HEK293 (cell line): ENCODE results near the gene KLK13.

Experiments
- GLIS1 ChIP-seq: fragments of 450-650 bp; formaldehyde crosslinking; IDR thresholded peaks from 2 replicates; pipeline ENCODE4 v1.5.1; 2016; ENCODE audit warnings: missing biosample characterization, missing genetic modification characterization
- KLF9 ChIP-seq: fragments of 450-650 bp; formaldehyde crosslinking; IDR thresholded peaks from 2 replicates; pipeline ENCODE4 v1.5.1; 2016; ENCODE audit warnings: missing biosample characterization, missing genetic modification characterization, low read depth
- MYNN ChIP-seq: fragments of 450-650 bp; formaldehyde crosslinking; IDR thresholded peaks from 2 replicates; pipeline ENCODE4 v1.5.1; 2016; ENCODE audit warnings: missing biosample characterization, missing genetic modification characterization, borderline replicate concordance
- OSR2 ChIP-seq: fragments of 450-650 bp; formaldehyde crosslinking; IDR thresholded peaks from 2 replicates; pipeline ENCODE4 v1.5.1; 2016; ENCODE audit warnings: missing biosample characterization, missing genetic modification characterization
- ZBTB20 ChIP-seq: fragments of 450-650 bp; formaldehyde crosslinking; IDR thresholded peaks from 2 replicates; pipeline ENCODE4 v1.5.1; 2016; ENCODE audit warnings: missing biosample characterization, missing genetic modification characterization
- ZEB2 ChIP-seq: fragments of 450-650 bp; formaldehyde crosslinking; IDR thresholded peaks from 2 replicates; pipeline ENCODE4 v1.5.1; 2016; ENCODE audit warnings: missing biosample characterization, missing genetic modification characterization
- ZNF19 ChIP-seq: fragments of 450-650 bp; formaldehyde crosslinking; IDR thresholded peaks from 2 replicates; pipeline ENCODE4; 2016; ENCODE audit warnings: missing biosample characterization, missing genetic modification characterization, low read depth
- ZNF2 ChIP-seq: fragments of 450-650 bp; formaldehyde crosslinking; IDR thresholded peaks from 2 replicates; pipeline ENCODE4 v1.5.1; 2016; ENCODE audit warnings: missing biosample characterization, missing genetic modification characterization
- ZNF214 ChIP-seq: fragments of 450-650 bp; formaldehyde crosslinking; IDR thresholded peaks from 2 replicates; pipeline ENCODE4 v1.5.1; 2017; ENCODE audit warnings: missing biosample characterization, mild to moderate bottlenecking, missing genetic modification characterization, borderline replicate concordance
- ZNF394 ChIP-seq: fragments of 450-650 bp; formaldehyde crosslinking; IDR thresholded peaks from 2 replicates; pipeline ENCODE4 v1.5.1; 2016; ENCODE audit warnings: missing biosample characterization, missing genetic modification characterization, mild to moderate bottlenecking, moderate library complexity, borderline replicate concordance
- ZNF48 ChIP-seq: fragments of 450-650 bp; formaldehyde crosslinking; IDR thresholded peaks from 2 replicates; pipeline ENCODE4 v1.5.1; 2016; ENCODE audit warnings: missing biosample characterization, missing genetic modification characterization
- ZNF623 ChIP-seq: fragments of 450-650 bp; formaldehyde crosslinking; IDR thresholded peaks from 2 replicates; pipeline ENCODE4 v1.5.1; 2016; ENCODE audit warnings: missing biosample characterization, missing genetic modification characterization
- ZNF629 ChIP-seq: fragments of 450-650 bp; formaldehyde crosslinking; IDR thresholded peaks from 2 replicates; pipeline ENCODE4 v1.5.1; 2017; ENCODE audit warnings: missing biosample characterization, missing genetic modification characterization
- ZNF747 ChIP-seq: fragments of 450-650 bp; formaldehyde crosslinking; IDR thresholded peaks from 2 replicates; pipeline ENCODE4 v1.5.1; 2016; ENCODE audit warnings: missing biosample characterization, missing genetic modification characterization
- ZNF777 ChIP-seq: fragments of 450-650 bp; formaldehyde crosslinking; IDR thresholded peaks from 2 replicates; pipeline ENCODE4 v1.5.1; 2017; ENCODE audit warnings: missing biosample characterization, missing genetic modification characterization, borderline replicate concordance
- ZNF785 ChIP-seq: fragments of 450-650 bp; formaldehyde crosslinking; IDR thresholded peaks from 2 replicates; pipeline ENCODE4 v1.5.1; 2016; ENCODE audit warnings: missing biosample characterization, missing genetic modification characterization
- TF ChIP-seq, protein P1 (sequence below): fragments of 450-650 bp; formaldehyde crosslinking; IDR thresholded peaks from 2 replicates; pipeline ENCODE4 v1.5.1; 2016; ENCODE audit warnings: missing biosample characterization, missing genetic modification characterization
- TF ChIP-seq, protein P2 (sequence below): fragments of 450-650 bp; formaldehyde crosslinking; IDR thresholded peaks from 2 replicates; pipeline ENCODE4 v1.5.1; 2016; ENCODE audit warnings: missing biosample characterization, missing genetic modification characterization
- TF ChIP-seq, protein P3 (sequence below): fragments of 450-650 bp; formaldehyde crosslinking; IDR thresholded peaks from 2 replicates; pipeline ENCODE4 v1.5.1; 2016; ENCODE audit warnings: missing biosample characterization, missing genetic modification characterization
- TF ChIP-seq, protein P4 (sequence below): fragments of 450-650 bp; formaldehyde crosslinking; optimal IDR thresholded peaks from 2 replicates; pipeline ENCODE3; 2016; ENCODE audit warnings: missing biosample characterization, mild to moderate bottlenecking, missing genetic modification characterization
- TF ChIP-seq, protein P5 (sequence below): fragments of 450-650 bp; formaldehyde crosslinking; IDR thresholded peaks from 2 replicates; pipeline ENCODE4 v1.5.1; 2016; ENCODE audit warnings: missing biosample characterization, missing genetic modification characterization
- TF ChIP-seq, protein P6 (sequence below): fragments of 450-650 bp; formaldehyde crosslinking; IDR thresholded peaks from 2 replicates; pipeline ENCODE4 v1.5.0; 2017; ENCODE audit warnings: missing biosample characterization, missing genetic modification characterization, borderline replicate concordance
- TF ChIP-seq, protein P7 (sequence below): sonication (generic); formaldehyde crosslinking; IDR thresholded peaks from 2 replicates; pipeline ENCODE4 v1.8.1; 2022; ENCODE audit warnings: mild to moderate bottlenecking, moderate library complexity, missing genetic modification reagents

Gene KLK13

DNA sequence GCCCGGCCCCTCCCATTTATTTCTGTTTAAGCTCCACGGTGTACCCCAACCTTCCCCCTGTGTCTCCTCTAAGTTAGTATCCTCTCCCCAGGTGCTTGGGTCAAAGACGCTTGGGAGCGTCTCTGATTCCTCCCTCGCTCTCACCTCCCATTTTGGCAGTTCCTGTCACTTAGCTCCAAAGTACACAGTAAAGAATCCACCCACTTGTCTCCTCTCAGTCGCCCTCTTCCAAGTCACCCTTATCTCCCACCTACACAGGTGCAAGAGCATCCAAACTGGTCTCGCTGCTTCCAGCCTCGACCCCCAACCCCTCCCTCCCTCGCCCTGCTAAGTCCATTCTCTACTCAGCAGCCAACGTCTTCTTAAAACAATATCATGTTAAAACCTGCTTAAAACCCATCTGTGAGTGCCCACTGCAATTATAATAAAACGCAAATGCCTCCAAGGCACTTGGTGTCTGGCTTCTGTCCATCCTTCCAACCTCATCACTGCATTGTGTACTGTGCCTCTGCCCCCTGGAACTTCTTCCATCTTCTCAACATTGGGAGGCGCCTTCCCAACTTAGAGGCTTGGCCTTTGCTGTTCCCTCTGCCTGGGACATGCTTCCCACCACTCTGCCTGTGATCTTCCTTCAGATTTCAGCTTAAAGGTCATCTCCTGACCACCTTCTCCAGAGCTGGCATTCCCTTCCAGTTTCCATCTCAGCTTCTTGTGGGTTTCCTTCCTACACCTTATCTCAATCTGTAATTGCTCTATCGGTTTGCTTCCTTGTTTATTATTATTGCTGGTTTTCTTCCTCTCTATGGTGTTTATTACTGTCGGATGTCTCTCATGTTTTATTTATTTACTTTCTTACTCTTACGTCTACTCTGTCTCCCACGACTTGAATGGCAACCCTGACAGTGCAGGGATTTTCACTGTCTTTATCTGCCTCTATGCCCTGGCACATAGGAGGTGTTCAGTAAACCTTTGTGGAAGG, 27.3 kb upstream of the KLK13 start (continued):
- TF ChIP-seq, protein P1, sequence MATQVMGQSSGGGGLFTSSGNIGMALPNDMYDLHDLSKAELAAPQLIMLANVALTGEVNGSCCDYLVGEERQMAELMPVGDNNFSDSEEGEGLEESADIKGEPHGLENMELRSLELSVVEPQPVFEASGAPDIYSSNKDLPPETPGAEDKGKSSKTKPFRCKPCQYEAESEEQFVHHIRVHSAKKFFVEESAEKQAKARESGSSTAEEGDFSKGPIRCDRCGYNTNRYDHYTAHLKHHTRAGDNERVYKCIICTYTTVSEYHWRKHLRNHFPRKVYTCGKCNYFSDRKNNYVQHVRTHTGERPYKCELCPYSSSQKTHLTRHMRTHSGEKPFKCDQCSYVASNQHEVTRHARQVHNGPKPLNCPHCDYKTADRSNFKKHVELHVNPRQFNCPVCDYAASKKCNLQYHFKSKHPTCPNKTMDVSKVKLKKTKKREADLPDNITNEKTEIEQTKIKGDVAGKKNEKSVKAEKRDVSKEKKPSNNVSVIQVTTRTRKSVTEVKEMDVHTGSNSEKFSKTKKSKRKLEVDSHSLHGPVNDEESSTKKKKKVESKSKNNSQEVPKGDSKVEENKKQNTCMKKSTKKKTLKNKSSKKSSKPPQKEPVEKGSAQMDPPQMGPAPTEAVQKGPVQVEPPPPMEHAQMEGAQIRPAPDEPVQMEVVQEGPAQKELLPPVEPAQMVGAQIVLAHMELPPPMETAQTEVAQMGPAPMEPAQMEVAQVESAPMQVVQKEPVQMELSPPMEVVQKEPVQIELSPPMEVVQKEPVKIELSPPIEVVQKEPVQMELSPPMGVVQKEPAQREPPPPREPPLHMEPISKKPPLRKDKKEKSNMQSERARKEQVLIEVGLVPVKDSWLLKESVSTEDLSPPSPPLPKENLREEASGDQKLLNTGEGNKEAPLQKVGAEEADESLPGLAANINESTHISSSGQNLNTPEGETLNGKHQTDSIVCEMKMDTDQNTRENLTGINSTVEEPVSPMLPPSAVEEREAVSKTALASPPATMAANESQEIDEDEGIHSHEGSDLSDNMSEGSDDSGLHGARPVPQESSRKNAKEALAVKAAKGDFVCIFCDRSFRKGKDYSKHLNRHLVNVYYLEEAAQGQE (tag by site-specific recombination), result no peak
- TF ChIP-seq MYNN (tag by site-specific recombination) (no peak), ZNF48 (no peak), ZNF777 (tag by site-specific recombination) (no peak), OSR2 (peak; percentile 79), ZNF214 (tag by site-specific recombination) (no peak), ZBTB20 (tag by site-specific recombination) (no peak), ZNF2 (tag by site-specific recombination) (no peak), ZNF394 (tag by site-specific recombination) (no peak), ZNF629 (tag by site-specific recombination) (no peak), ZNF19 (tag by site-specific recombination) (no peak), ZNF623 (tag by site-specific recombination) (no peak), KLF9 (tag by site-specific recombination) (no peak), ZNF747 (tag by site-specific recombination) (no peak), ZEB2 (tag by site-specific recombination) (no peak), GLIS1 (peak; percentile 60), ZNF785 (tag by site-specific recombination) (no peak)
- TF ChIP-seq, protein P2, sequence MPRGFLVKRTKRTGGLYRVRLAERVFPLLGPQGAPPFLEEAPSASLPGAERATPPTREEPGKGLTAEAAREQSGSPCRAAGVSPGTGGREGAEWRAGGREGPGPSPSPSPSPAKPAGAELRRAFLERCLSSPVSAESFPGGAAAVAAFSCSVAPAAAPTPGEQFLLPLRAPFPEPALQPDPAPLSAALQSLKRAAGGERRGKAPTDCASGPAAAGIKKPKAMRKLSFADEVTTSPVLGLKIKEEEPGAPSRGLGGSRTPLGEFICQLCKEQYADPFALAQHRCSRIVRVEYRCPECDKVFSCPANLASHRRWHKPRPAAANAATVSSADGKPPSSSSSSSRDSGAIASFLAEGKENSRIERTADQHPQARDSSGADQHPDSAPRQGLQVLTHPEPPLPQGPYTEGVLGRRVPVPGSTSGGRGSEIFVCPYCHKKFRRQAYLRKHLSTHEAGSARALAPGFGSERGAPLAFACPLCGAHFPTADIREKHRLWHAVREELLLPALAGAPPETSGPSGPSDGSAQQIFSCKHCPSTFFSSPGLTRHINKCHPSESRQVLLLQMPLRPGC (tag by site-specific recombination), result no peak
- TF ChIP-seq, protein P3, sequence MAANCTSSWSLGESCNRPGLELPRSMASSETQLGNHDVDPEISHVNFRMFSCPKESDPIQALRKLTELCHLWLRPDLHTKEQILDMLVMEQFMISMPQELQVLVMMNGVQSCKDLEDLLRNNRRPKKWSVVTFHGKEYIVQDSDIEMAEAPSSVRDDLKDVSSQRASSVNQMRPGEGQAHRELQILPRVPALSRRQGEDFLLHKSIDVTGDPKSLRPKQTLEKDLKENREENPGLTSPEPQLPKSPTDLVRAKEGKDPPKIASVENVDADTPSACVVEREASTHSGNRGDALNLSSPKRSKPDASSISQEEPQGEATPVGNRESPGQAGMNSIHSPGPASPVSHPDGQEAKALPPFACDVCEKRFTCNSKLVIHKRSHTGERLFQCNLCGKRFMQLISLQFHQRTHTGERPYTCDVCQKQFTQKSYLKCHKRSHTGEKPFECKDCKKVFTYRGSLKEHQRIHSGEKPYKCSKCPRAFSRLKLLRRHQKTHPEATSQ (tag by site-specific recombination), result no peak
- TF ChIP-seq, protein P4, sequence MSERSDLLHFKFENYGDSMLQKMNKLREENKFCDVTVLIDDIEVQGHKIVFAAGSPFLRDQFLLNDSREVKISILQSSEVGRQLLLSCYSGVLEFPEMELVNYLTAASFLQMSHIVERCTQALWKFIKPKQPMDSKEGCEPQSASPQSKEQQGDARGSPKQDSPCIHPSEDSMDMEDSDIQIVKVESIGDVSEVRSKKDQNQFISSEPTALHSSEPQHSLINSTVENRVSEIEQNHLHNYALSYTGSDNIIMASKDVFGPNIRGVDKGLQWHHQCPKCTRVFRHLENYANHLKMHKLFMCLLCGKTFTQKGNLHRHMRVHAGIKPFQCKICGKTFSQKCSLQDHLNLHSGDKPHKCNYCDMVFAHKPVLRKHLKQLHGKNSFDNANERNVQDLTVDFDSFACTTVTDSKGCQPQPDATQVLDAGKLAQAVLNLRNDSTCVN, result no peak
- TF ChIP-seq, protein P5, sequence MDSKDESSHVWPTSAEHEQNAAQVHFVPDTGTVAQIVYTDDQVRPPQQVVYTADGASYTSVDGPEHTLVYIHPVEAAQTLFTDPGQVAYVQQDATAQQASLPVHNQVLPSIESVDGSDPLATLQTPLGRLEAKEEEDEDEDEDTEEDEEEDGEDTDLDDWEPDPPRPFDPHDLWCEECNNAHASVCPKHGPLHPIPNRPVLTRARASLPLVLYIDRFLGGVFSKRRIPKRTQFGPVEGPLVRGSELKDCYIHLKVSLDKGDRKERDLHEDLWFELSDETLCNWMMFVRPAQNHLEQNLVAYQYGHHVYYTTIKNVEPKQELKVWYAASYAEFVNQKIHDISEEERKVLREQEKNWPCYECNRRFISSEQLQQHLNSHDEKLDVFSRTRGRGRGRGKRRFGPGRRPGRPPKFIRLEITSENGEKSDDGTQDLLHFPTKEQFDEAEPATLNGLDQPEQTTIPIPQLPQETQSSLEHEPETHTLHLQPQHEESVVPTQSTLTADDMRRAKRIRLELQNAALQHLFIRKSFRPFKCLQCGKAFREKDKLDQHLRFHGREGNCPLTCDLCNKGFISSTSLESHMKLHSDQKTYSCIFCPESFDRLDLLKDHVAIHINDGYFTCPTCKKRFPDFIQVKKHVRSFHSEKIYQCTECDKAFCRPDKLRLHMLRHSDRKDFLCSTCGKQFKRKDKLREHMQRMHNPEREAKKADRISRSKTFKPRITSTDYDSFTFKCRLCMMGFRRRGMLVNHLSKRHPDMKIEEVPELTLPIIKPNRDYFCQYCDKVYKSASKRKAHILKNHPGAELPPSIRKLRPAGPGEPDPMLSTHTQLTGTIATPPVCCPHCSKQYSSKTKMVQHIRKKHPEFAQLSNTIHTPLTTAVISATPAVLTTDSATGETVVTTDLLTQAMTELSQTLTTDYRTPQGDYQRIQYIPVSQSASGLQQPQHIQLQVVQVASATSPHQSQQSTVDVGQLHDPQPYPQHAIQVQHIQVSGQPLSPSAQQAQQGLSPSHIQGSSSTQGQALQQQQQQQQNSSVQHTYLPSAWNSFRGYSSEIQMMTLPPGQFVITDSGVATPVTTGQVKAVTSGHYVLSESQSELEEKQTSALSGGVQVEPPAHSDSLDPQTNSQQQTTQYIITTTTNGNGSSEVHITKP, result no peak
- TF ChIP-seq, protein P6, sequence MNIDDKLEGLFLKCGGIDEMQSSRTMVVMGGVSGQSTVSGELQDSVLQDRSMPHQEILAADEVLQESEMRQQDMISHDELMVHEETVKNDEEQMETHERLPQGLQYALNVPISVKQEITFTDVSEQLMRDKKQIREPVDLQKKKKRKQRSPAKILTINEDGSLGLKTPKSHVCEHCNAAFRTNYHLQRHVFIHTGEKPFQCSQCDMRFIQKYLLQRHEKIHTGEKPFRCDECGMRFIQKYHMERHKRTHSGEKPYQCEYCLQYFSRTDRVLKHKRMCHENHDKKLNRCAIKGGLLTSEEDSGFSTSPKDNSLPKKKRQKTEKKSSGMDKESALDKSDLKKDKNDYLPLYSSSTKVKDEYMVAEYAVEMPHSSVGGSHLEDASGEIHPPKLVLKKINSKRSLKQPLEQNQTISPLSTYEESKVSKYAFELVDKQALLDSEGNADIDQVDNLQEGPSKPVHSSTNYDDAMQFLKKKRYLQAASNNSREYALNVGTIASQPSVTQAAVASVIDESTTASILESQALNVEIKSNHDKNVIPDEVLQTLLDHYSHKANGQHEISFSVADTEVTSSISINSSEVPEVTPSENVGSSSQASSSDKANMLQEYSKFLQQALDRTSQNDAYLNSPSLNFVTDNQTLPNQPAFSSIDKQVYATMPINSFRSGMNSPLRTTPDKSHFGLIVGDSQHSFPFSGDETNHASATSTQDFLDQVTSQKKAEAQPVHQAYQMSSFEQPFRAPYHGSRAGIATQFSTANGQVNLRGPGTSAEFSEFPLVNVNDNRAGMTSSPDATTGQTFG (tag by site-specific recombination), result 0 out of 2 replicates have a peak, but pooled peaks have one; percentile 43
- TF ChIP-seq, protein P7, sequence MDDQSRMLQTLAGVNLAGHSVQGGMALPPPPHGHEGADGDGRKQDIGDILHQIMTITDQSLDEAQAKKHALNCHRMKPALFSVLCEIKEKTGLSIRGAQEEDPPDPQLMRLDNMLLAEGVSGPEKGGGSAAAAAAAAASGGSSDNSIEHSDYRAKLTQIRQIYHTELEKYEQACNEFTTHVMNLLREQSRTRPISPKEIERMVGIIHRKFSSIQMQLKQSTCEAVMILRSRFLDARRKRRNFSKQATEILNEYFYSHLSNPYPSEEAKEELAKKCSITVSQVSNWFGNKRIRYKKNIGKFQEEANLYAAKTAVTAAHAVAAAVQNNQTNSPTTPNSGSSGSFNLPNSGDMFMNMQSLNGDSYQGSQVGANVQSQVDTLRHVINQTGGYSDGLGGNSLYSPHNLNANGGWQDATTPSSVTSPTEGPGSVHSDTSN (CRISPR knock-in tag), result no peak
